HCT116 (cell line): ENCODE measurements around the gene SYF2. TPM values are rescaled to one million over a fixed set of nuclear protein-coding genes. Genes with fewer than 3 reads are reported as not detected.

Source experiments
- ATAC-seq: fragments of 200-7000 bp; cut with Tn5 transposase; 2 replicates; pipeline ENCODE4 v1.9.1; 2020; ENCODE audit warnings: mild to moderate bottlenecking, moderate library complexity
- BruUV-seq: library from RNA; stranded (reverse); fragments of 400-500 nt; replicated peaks from 2 replicates; lab custom pipeline; 2021; lab: Mats Ljungman, UMichigan
- CTCF ChIA-PET: fragments of 300-600 bp; sonication (Branson Sonifier 250); formaldehyde crosslinking; loops from one replicate; lab custom pipeline; 2021; ENCODE audit warnings: antibody characterized with exemption; lab: Charles Lee
- POLR2A ChIA-PET: fragments of 300-600, 350-600 bp; sonication (Branson Sonifier 250); formaldehyde crosslinking; loops from one replicate; lab custom pipeline; 2021; ENCODE audit warnings: antibody characterized with exemption; lab: Charles Lee
- RAD21 ChIA-PET, 2 experiments: fragments of 300-600 bp; sonication (Branson Sonifier 250); formaldehyde crosslinking; loops; one replicate each; lab custom pipeline; 2023; ENCODE audit warnings: low total read pairs in 2 of 2; ENCODE audit not compliant: uncharacterized antibody in 2 of 2, unreplicated experiment in 2 of 2, low non-redundant PET in 1 of 2; lab: Charles Lee
- DNase-seq: peaks from one replicate; pipeline ENCODE4 v3.0.0-alpha.2; 2010; ENCODE audit warnings: low read depth, low spot score
- H2AFZ ChIP-seq: fragments of 200-600 bp; shearing (Covaris generic), sonication (generic); 2 replicates; pipeline ENCODE4 v1.6.1; 2017; ENCODE audit warnings: low read depth, mixed run types, mixed read lengths, antibody characterized with exemption, low read length; ENCODE audit not compliant: poor library complexity, severe bottlenecking
- H3K27ac ChIP-seq: 2 replicates; pipeline ENCODE4 v1.5.1; 2012; ENCODE audit warnings: low read depth, low read length
- H3K27me3 ChIP-seq: fragments of 200-600 bp; sonication (generic); 2 replicates; pipeline ENCODE4 v1.6.1; 2016; ENCODE audit warnings: mixed run types, low read length, mixed read lengths; ENCODE audit not compliant: insufficient read depth
- H3K36me3 ChIP-seq, 2 experiments: fragments of 200-500 bp in 1 of 2; fragments of 200-600 bp in 1 of 2; sonication (Bioruptor generic) in 1 of 2; sonication (generic) in 1 of 2; 2 replicates each; pipeline versions ENCODE4 v1.5.1 to v1.6.1; 2014 to 2016; ENCODE audit warnings: low read length in 2 of 2, inconsistent platforms in 1 of 2, mixed read lengths in 1 of 2, mixed run types in 1 of 2; ENCODE audit not compliant: insufficient read depth in 2 of 2, control insufficient read depth in 1 of 2
- H3K4me1 ChIP-seq, 2 experiments: fragments of 200-600 bp in 1 of 2; sonication (generic) in 1 of 2; 2 replicates each; pipeline versions ENCODE4 v1.5.1 to v1.6.1; 2012 to 2017; ENCODE audit warnings: low read length in 2 of 2, inconsistent platforms in 1 of 2, mild to moderate bottlenecking in 1 of 2, mixed read lengths in 1 of 2, mixed run types in 1 of 2, moderate library complexity in 1 of 2; ENCODE audit not compliant: insufficient read depth in 2 of 2, control insufficient read depth in 1 of 2
- H3K4me2 ChIP-seq: fragments of 200-600 bp; sonication (generic); 2 replicates; pipeline ENCODE4 v1.6.1; 2017; ENCODE audit warnings: mixed run types, low read length, mixed read lengths
- H3K4me3 ChIP-seq, 2 experiments: fragments of 200-600 bp in 1 of 2; sonication (generic) in 1 of 2; replicated peaks in 1 of 2; 2 replicates each; pipeline ENCODE4 v1.5.1; 2011 to 2016; ENCODE audit warnings: low read length in 2 of 2, control low read depth in 1 of 2, low read depth in 1 of 2, mild to moderate bottlenecking in 1 of 2, mixed read lengths in 1 of 2, mixed run types in 1 of 2
- H3K79me2 ChIP-seq: fragments of 200-600 bp; sonication (generic); 2 replicates; pipeline ENCODE4 v1.6.1; 2017; ENCODE audit warnings: mild to moderate bottlenecking, mixed run types, low read length, moderate library complexity, mixed read lengths; ENCODE audit not compliant: insufficient read depth
- H3K9ac ChIP-seq: fragments of 200-600 bp; sonication (generic); 2 replicates; pipeline ENCODE4 v1.6.1; 2016; ENCODE audit warnings: low read length, mixed read lengths
- H3K9me2 ChIP-seq: fragments of 200-600 bp; sonication (generic), shearing (Covaris generic); 2 replicates; pipeline ENCODE4 v1.6.1; 2017; ENCODE audit warnings: mixed run types, mild to moderate bottlenecking, moderate library complexity; ENCODE audit not compliant: insufficient read depth
- H3K9me3 ChIP-seq, 2 experiments: fragments of 200-500 bp in 1 of 2; fragments of 200-600 bp in 1 of 2; sonication (Bioruptor generic) in 1 of 2; sonication (generic) in 1 of 2; 2 replicates each; pipeline ENCODE4 v1.6.1; 2014 to 2017; ENCODE audit warnings: low read length in 2 of 2, mixed read lengths in 2 of 2, inconsistent platforms in 1 of 2, low read depth in 1 of 2, mild to moderate bottlenecking in 1 of 2, mixed run types in 1 of 2, moderate library complexity in 1 of 2; ENCODE audit not compliant: control insufficient read depth in 1 of 2, insufficient read depth in 1 of 2
- H4K20me1 ChIP-seq: fragments of 200-600 bp; sonication (generic), shearing (Covaris generic); 2 replicates; pipeline ENCODE4 v1.6.1; 2017; ENCODE audit warnings: mixed run types, mild to moderate bottlenecking, moderate library complexity; ENCODE audit not compliant: insufficient read depth
- ATF3 ChIP-seq: IDR thresholded peaks from 2 replicates; pipeline ENCODE4 v1.6.1; 2012
- CEBPB ChIP-seq: IDR thresholded peaks from 2 replicates; pipeline ENCODE4 v1.6.1; 2012; ENCODE audit warnings: low read depth
- CTCF ChIP-seq, 3 experiments: fragments of 200-600 bp in 1 of 3; sonication (generic) in 1 of 3; IDR thresholded peaks in 2 of 3; conservative IDR thresholded peaks in 1 of 3; 2 replicates each; pipeline ENCODE4 v1.5.1; 2012 to 2017; ENCODE audit warnings: low read depth in 2 of 3, low read length in 2 of 3, antibody characterized with exemption in 1 of 3, borderline replicate concordance in 1 of 3, control low read depth in 1 of 3, mild to moderate bottlenecking in 1 of 3, mixed read lengths in 1 of 3, mixed run types in 1 of 3, moderate library complexity in 1 of 3; ENCODE audit not compliant: insufficient read depth in 1 of 3
- EGR1 ChIP-seq: IDR thresholded peaks from 2 replicates; pipeline ENCODE4 v1.6.1; 2012; ENCODE audit warnings: low read depth
- EZH2 ChIP-seq: fragments of 200-600 bp; sonication (generic); IDR thresholded peaks from 2 replicates; pipeline ENCODE4 v1.6.1; 2017; ENCODE audit warnings: antibody characterized with exemption, mixed run types
- EZH2phosphoT487 ChIP-seq: fragments of 200-600 bp; IDR thresholded peaks from 2 replicates; pipeline ENCODE4 v1.6.1; 2018; ENCODE audit warnings: antibody characterized with exemption, borderline replicate concordance
- JUND ChIP-seq: IDR thresholded peaks from 2 replicates; pipeline ENCODE4 v1.6.1; 2012
- MAX ChIP-seq: IDR thresholded peaks from 2 replicates; pipeline ENCODE4 v1.6.1; 2012
- POLR2A ChIP-seq: IDR thresholded peaks from 2 replicates; pipeline ENCODE4 v1.7.0; 2011; ENCODE audit warnings: borderline replicate concordance; ENCODE audit not compliant: insufficient read depth, insufficient read length; ENCODE audit errors: extremely low read depth
- POLR2AphosphoS5 ChIP-seq: IDR thresholded peaks from 2 replicates; pipeline ENCODE4 v1.6.1; 2011; ENCODE audit warnings: mild to moderate bottlenecking, low read depth, low read length, moderate library complexity
- RAD21 ChIP-seq: IDR thresholded peaks from 2 replicates; pipeline ENCODE4 v1.6.1; 2012; ENCODE audit warnings: low read depth, mild to moderate bottlenecking
- ZFX ChIP-seq: fragments of 450-650 bp; IDR thresholded peaks from 2 replicates; pipeline ENCODE4 v1.6.1; 2017
- intact Hi-C: fragments of 100-400 bp; cut with micrococcal nuclease; formaldehyde crosslinking; loops from 2 replicates; pipeline ENCODE4 v1.10.0; 2022
- total RNA-seq: library from RNA; stranded (reverse); gene quantifications from one replicate; pipeline ENCODE4 v1.2.1, GENCODE V29; 2021; ENCODE audit not compliant: unreplicated experiment

The SYF2 gene
- total RNA-seq, 1 experiment from 2014 or later: 40.4 TPM

GRCh38 chr1:25204797-25205480 is 27.4 kb downstream of the SYF2 start:
- peak; percentile 38 for DNase-seq
- BruUV-seq: no TSS peak
- no peaks in the 10 kb centered on the region for H3K79me2 ChIP-seq
- no peaks in the 10 kb centered on the region for H3K9me2 ChIP-seq
- H3K9ac ChIP-seq: no peak overlapping the region
- H3K9me3 ChIP-seq: no peaks in the 10 kb centered on the region
- no peak overlapping the region for H3K4me3 ChIP-seq
- peak; percentile 73; the same call in 1 of the 2 replicates for ATAC-seq
- ChIA-PET CTCF (interaction anchor here (0.9 to 3.3 kb wide), 4 partner anchors 35 to 374 kb away, joined by 3 to 15 read pairs (median 5); no protein-coding TSS in a partner anchor), POLR2A (no interaction called here), RAD21 (no interaction called here)
- H3K27me3 ChIP-seq: no peaks in the 10 kb centered on the region
- no peaks in the 10 kb centered on the region for H3K36me3 ChIP-seq
- no peaks in the 10 kb centered on the region for H4K20me1 ChIP-seq
- H2AFZ ChIP-seq: no peak overlapping the region
- H3K4me2 ChIP-seq: no peak overlapping the region
- peak; percentile 60 to 80 (median 77) for TF ChIP-seq CTCF (IDR thresholded peaks at IDR 0.05 in 2 of 3, conservative IDR thresholded peaks at IDR 0.05 in 1 of 3; ENCODE audit: borderline replicate concordance in 1 of 3, insufficient read depth in 1 of 3, low read depth in 2 of 3, low read length in 2 of 3)
- no peak for TF ChIP-seq EZH2
- TF ChIP-seq JUND: no peak
- no peak for TF ChIP-seq ZFX
- TF ChIP-seq RAD21: peak; percentile 83
- intact Hi-C loops: loop anchor here (1.0 to 5.0 kb wide), 4 partner anchors 88 to 355 kb away; no protein-coding TSS in a partner anchor
- H3K27ac ChIP-seq: no peak overlapping the region
- H3K4me1 ChIP-seq: no peaks in the 10 kb centered on the region

GRCh38 chr1:25201006-25201405 is 31.3 kb downstream of the SYF2 start:
- no TSS peak for BruUV-seq
- H2AFZ ChIP-seq: no peak overlapping the region
- RAD21 ChIA-PET: no interaction called here
- no peak for TF ChIP-seq POLR2AphosphoS5
- no peak for TF ChIP-seq MAX
- no peak for TF ChIP-seq EZH2phosphoT487
- TF ChIP-seq CTCF (IDR thresholded peaks at IDR 0.05 in 2 of 3, conservative IDR thresholded peaks at IDR 0.05 in 1 of 3; ENCODE audit: borderline replicate concordance in 1 of 3, insufficient read depth in 1 of 3, low read depth in 2 of 3, low read length in 2 of 3): no peak
- TF ChIP-seq RAD21: no peak
- no peak for TF ChIP-seq POLR2A
- TF ChIP-seq CEBPB: no peak
- TF ChIP-seq ATF3: no peak
- no peak for TF ChIP-seq EGR1

More at GRCh38 chr1:25201006-25201405, 31.3 kb downstream of the SYF2 start:
- H3K79me2 ChIP-seq: no peaks in the 10 kb centered on the region
- no peaks in the 10 kb centered on the region for H3K36me3 ChIP-seq
- intact Hi-C loops: no loop called here
- H3K9me2 ChIP-seq: no peaks in the 10 kb centered on the region
- CTCF ChIA-PET: no interaction called here
- DNase-seq (no peak), ATAC-seq (no peak)
- POLR2A ChIA-PET: no interaction called here
- H3K4me3 ChIP-seq: no peak overlapping the region
- no peak overlapping the region for H3K4me2 ChIP-seq
- no peak overlapping the region for H3K27ac ChIP-seq
- peaks cover 0 to 6% of the 10 kb centered on the region in 2 experiments; a peak in 1 of 4 replicates for H3K4me1 ChIP-seq
- H3K27me3 ChIP-seq: no peaks in the 10 kb centered on the region
- no peaks in the 10 kb centered on the region for H4K20me1 ChIP-seq
- H3K9ac ChIP-seq: no peak overlapping the region
- no peaks in the 10 kb centered on the region for H3K9me3 ChIP-seq
